Measurements from ENCODE around the gene IKZF3. TPM values are rescaled to one million over a fixed set of nuclear protein-coding genes. Genes with fewer than 3 reads are reported as not detected.
"Not testable (repeated sequence)": the region's sequence is repeated elsewhere in the genome, so short reads cannot be mapped to it uniquely, and the experiment has no call there.

IKZF3 gene
- total and polyA plus RNA-seq, 8 donors: 0.12 to 1.2 (median 0.61) TPM

GRCh38 chr17:39899215-39899614, 35.1 kb upstream of the IKZF3 start:
- intact Hi-C loops (cut with DNase I): no loop called here
- TF ChIP-seq CTCF (IDR thresholded peaks at IDR 0.05): no peak
- no peaks in the 10 kb centered on the region for H3K4me1 ChIP-seq
- no peak overlapping the region for H3K27ac ChIP-seq
- no peak overlapping the region for H3K4me3 ChIP-seq
- no peak for DNase-seq
- no peaks in the 10 kb centered on the region for H3K27me3 ChIP-seq
- FAIRE-seq: no peak
- no peak for ATAC-seq
- H3K9me3 ChIP-seq: no peaks in the 10 kb centered on the region
- H3K36me3 ChIP-seq: no peaks in the 10 kb centered on the region

- no peaks in the 10 kb centered on the region for H3K4me1 ChIP-seq
- no peak overlapping the region for H3K27ac ChIP-seq
- no peak for TF ChIP-seq CTCF (IDR thresholded peaks at IDR 0.05)
- H3K27me3 ChIP-seq: no peaks in the 10 kb centered on the region
- ATAC-seq: no peak
- no peaks in the 10 kb centered on the region for H3K9me3 ChIP-seq
- no peak for DNase-seq
- intact Hi-C loops (cut with DNase I): no loop called here
- H3K36me3 ChIP-seq: no peaks in the 10 kb centered on the region
- no peak overlapping the region for H3K4me3 ChIP-seq
- FAIRE-seq: no peak
- WGBS, 2 donors: 93 to 94% methylated on average over 4 of the region's 4 CpGs
These were observed 34.0 kb upstream of the IKZF3 start for GRCh38 chr17:39898088-39898487.

- Histone ChIP-seq H3K9me3 (no peaks in the 10 kb centered on the region), H3K27ac (no peak overlapping the region), H3K27me3 (no peaks in the 10 kb centered on the region), H3K4me3 (no peak overlapping the region), H3K4me1 (no peaks in the 10 kb centered on the region), H3K36me3 (no peaks in the 10 kb centered on the region)
- ATAC-seq: no peak
- no peak for TF ChIP-seq CTCF (IDR thresholded peaks at IDR 0.05)
- intact Hi-C loops (cut with DNase I): no loop called here
- no peak for FAIRE-seq
- WGBS, 2 donors: 25 to 34% methylated on average over 3 of the region's 3 CpGs
- no peak for DNase-seq
These were observed 30.7 kb upstream of the IKZF3 start for GRCh38 chr17:39894681-39895376.

- no peak for TF ChIP-seq CTCF (IDR thresholded peaks at IDR 0.05)
- no peak for FAIRE-seq
- 7 to 12% methylated on average over 2 of the region's 2 CpGs for WGBS, 2 donors
- no peak for DNase-seq
- Histone ChIP-seq H3K4me1 (no peaks in the 10 kb centered on the region), H3K27me3 (no peaks in the 10 kb centered on the region), H3K9me3 (no peaks in the 10 kb centered on the region), H3K36me3 (no peaks in the 10 kb centered on the region), H3K4me3 (no peak overlapping the region), H3K27ac (no peak overlapping the region)
- ATAC-seq: no peak
- intact Hi-C loops (cut with DNase I): no loop called here
These were observed 25.1 kb upstream of the IKZF3 start for GRCh38 chr17:39889200-39889599.

GRCh38 chr17:39887078-39887477, 23.0 kb upstream of the IKZF3 start:
- Histone ChIP-seq H3K27ac (no peak overlapping the region), H3K27me3 (no peaks in the 10 kb centered on the region), H3K36me3 (no peaks in the 10 kb centered on the region), H3K4me3 (no peak overlapping the region), H3K9me3 (no peaks in the 10 kb centered on the region), H3K4me1 (no peaks in the 10 kb centered on the region)
- FAIRE-seq (no peak), ATAC-seq (no peak), DNase-seq (no peak)
- no peak for TF ChIP-seq CTCF (IDR thresholded peaks at IDR 0.05)
- intact Hi-C loops (cut with DNase I): no loop called here

GRCh38 chr17:39886102-39886501, 22.0 kb upstream of the IKZF3 start:
- H3K27ac ChIP-seq; H3K4me1 ChIP-seq; intact Hi-C loops (cut with DNase I); H3K4me3 ChIP-seq; FAIRE-seq; H3K27me3 ChIP-seq; ATAC-seq; H3K36me3 ChIP-seq; H3K9me3 ChIP-seq; DNase-seq: not testable (repeated sequence)
- WGBS, 2 donors: 55 to 64% methylated on average over 5 of the region's 5 CpGs
